Measurements from ENCODE around the gene CDYL.

- no peak for TF ChIP-seq CTCF (IDR thresholded peaks at IDR 0.05)
- TF ChIP-seq POLR2A (IDR thresholded peaks at IDR 0.05) = no peak
Observed at GRCh38 chr6:4727217-4727616, 49.0 kb upstream of the CDYL start.

Measured in lower leg skin (tissue), 3 donors.